Posterior vena cava (tissue), 2 donors: ENCODE measurements around the gene SLC16A7. TPM values are rescaled to one million over a fixed set of nuclear protein-coding genes. Genes with fewer than 3 reads are reported as not detected.
A peak's percentile ranks its signal among the peaks of the same experiment; 100 is the strongest.

Experiments
- DNase-seq: peaks from one replicate; pipeline ENCODE4 v3.0.0-alpha.2; 2020; ENCODE audit warnings: low spot score
- intact Hi-C, 2 donors: fragments of 100-400 bp; cut with DNase I; formaldehyde crosslinking; loops; one replicate each; pipeline versions ENCODE4 v1.14.1 to v1.14.2; 2022 to 2023
- total RNA-seq, 2 donors: library from RNA; stranded (reverse); fragmentation: NEBNext Ultra II Directional; extraction: Animal tissue kit (Norgen Biotek cat#: 25700); gene quantifications; one replicate each; pipeline ENCODE4 v1.2.1, GENCODE V29; 2021
- donor health status: DM: yes; HTN: yes; CAD: no.
- donor health status: DM: yes; HTN: yes; CAD: no.

SLC16A7 gene
- total RNA-seq, 2 donors from 2014 or later = 29.3 to 43.2 TPM

DNA sequence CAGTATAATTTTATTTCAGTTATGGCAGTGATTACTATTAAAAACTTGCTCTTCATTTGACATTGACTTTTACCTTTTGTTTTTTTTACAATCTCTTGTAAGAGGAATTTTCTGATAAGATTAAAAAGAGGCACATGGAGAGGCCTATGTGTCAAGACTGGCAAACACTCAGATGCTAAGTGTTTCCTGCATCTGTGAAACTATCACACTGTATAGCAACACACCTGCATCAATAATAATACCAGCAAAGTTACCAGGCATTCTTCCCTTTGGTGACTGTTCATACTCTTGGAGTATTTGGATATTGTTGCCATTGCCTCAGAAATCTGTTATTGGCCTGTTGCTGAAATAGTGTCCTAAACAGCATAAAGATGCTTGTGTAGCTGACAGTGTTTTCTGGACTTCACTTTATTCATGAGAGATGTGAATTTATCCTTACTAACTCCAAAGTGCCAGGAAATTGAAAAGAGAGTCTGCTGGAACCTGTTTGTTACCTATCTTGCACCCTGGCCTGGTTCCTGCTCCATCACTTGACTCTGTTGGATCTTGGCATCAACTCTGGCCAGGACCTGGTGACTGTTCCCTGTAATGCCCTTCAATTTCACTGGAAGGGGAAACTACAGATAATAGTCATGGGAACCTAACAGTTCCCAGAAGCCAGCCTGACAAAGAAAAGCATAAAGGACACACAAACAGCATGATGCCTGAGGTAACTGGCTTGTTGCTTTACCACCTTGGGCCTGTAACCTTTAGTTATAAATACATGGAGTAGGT, 19.8 kb downstream of the SLC16A7 start:
- intact Hi-C loops = no loop called here

GRCh38 chr12:59619461-59620240, 23.8 kb downstream of the SLC16A7 start:
- DNase-seq = no peak
- intact Hi-C loops = no loop called here

More for the DNA sequence above, 19.8 kb downstream of the SLC16A7 start:
- DNase-seq = no peak

GRCh38 chr12:59620326-59620725, 24.5 kb downstream of the SLC16A7 start:
- intact Hi-C loops = no loop called here
- no peak for DNase-seq

DNA sequence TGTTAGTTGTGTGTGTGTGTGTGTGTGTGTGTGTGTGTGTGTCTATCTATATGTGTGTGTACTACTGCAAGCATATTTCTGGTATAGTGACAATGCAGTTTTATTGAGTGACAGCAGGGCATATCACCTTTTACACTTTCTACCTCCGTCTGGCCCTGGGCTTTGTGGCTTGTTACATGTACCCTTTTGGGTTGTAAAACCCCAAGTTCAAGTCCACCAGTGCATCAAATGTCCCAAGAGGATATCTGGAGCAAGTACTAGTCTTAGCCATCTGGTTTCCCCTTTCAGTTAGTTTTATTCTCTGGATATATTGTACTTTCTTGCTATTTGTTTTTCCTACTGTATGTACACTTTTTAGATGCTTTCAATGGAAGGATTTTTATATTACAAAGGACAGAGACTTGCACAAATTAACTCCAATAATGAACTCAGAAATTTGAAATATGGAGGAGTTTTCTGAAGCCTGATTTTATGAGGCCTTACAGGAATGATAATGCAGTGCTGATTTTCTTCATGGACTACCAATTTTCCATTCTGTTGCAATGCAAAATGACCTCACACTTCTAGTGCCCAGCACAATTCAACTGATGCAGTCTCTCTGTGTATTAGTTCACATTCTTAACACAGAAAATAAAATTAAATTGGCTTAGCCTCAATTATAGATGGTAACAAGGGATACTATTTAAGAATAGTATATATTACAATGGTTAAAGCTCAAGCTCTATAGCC, 29.1 kb downstream of the SLC16A7 start:
- DNase-seq = no peak
- intact Hi-C loops = no loop called here

- no peak for DNase-seq
- intact Hi-C loops = no loop called here
Measured at GRCh38 chr12:59626382-59626781, 30.6 kb downstream of the SLC16A7 start.

GRCh38 chr12:59627582-59627981, 31.8 kb downstream of the SLC16A7 start:
- no peak for DNase-seq
- intact Hi-C loops = no loop called here

DNA sequence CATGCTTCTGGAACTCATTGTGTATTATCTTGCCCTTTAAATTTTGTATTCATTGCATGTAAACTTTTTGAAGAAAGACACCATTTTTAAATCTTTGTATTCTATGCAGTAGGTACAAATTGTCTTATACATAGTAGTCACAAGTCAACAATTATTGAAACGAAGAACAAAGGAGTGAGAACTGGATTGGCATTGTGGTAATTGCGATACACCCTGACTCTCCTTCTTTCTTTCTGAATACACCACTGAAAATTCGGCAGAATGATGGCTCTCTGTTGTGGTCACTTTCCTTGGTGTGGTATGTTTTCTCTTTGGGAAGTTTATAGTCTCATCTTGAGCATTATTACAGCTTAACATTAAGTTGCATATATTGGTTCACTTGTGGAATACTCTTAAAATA, 34.1 kb downstream of the SLC16A7 start:
- intact Hi-C loops = no loop called here
- no peak for DNase-seq

GRCh38 chr12:59632408-59632807, 36.6 kb downstream of the SLC16A7 start:
- intact Hi-C loops = no loop called here
- no peak for DNase-seq

- DNase-seq = no peak
- intact Hi-C loops = no loop called here
Measured at GRCh38 chr12:59634254-59634653, 38.4 kb downstream of the SLC16A7 start.

DNA sequence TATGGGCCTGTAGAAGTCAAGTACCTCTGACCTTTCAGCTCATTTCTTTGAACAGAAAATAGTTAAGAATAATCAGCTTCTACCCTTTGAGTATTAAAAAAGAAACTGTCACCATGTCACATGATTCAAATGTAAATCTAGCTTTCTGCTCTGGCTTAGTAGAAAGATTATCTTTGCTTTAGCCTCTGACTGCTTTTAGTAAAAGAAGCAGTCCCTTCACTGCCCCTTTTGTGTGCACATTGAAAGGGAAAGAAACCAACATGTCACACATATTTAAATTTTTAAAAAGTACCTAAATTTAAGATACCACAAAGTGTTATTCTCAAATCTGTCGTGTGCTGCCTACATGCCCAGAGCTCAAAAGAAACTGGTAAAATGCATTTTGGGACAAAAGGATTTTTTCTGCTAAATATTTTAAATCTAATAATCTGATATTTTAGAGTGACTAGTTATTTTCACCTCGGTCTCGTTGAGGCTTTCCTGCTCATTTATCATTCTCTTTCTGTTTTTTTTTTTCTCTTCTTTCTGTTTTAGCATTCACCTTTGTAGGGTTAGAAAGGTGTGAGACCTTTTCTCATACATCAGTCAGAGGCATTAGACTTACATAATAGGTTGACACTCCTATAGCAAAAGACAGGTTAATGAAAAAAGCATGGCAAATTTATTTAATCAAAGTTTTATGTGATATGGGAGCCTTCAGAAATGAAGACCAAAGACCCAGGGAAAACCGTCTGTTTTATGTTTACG, 41.3 kb downstream of the SLC16A7 start:
- intact Hi-C loops = no loop called here
- no peak for DNase-seq

GRCh38 chr12:59637692-59638070, 41.9 kb downstream of the SLC16A7 start:
- intact Hi-C loops = no loop called here
- peak; percentile 57 for DNase-seq

DNA sequence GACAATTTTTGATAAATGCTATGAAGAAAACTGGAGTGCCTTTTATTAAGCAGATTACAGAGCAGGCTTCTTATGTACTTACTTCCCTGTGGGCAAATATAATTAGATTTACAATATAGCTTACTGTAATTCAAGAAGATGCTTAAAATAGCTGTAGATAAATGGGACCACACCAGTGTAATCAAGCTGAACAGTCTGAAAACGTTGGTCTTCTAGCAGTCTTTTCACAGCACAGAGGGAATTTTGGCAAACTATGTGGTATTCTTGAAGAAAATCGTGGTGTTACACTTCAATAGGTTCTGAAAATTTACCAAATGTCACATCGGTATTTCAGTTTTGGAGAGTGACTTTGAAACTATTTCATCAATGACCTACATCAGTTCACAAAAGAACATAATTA, 47.7 kb downstream of the SLC16A7 start:
- intact Hi-C loops = no loop called here
- DNase-seq = no peak

GRCh38 chr12:59645242-59645641, 49.4 kb downstream of the SLC16A7 start:
- DNase-seq = no peak
- intact Hi-C loops = no loop called here

GRCh38 chr12:59646636-59647035, 50.8 kb downstream of the SLC16A7 start:
- intact Hi-C loops = no loop called here
- no peak for DNase-seq

DNA sequence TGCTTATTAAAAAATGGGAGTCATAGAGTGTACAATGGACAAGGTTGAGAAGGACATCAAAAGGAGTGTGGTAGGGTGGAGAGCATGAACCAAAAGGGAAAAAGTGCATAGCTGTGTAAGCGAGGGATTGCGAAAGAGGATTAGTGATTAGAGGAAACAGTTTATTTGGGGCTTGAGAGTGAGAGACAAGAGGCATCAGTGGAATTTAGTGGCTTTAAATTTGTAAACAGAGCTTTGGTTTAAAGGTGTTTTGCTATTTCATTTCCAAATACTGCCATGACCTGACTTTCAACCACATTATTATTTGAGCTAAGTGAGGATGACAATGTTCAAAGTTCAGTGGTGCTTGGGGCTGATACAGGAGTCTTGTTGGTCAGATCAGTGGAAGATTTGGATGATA, 53.4 kb downstream of the SLC16A7 start:
- no peak for DNase-seq
- intact Hi-C loops = loop anchor here in 1 of 2 donors (2.0 kb wide), 1 partner anchor 50 kb away; no protein-coding TSS in a partner anchor

GRCh38 chr12:59650588-59651228, 54.9 kb downstream of the SLC16A7 start:
- intact Hi-C loops = no loop called here
- DNase-seq = no peak

GRCh38 chr12:59651229-59651920, 55.5 kb downstream of the SLC16A7 start:
- intact Hi-C loops = no loop called here

GRCh38 chr12:59652130-59652529, 56.3 kb downstream of the SLC16A7 start:
- DNase-seq = no peak
- intact Hi-C loops = no loop called here

More at GRCh38 chr12:59651229-59651920, 55.5 kb downstream of the SLC16A7 start:
- DNase-seq = no peak
